Cardiac septum (tissue), 1 donor: ENCODE results near the gene CHCHD5. TPM values are rescaled to one million over a fixed set of nuclear protein-coding genes. Genes with fewer than 3 reads are reported as not detected.

Source experiments
- total RNA-seq: library from RNA; stranded (reverse); fragmentation: NEBNext Ultra II Directional; extraction: Animal tissue kit (Norgen Biotek cat#: 25700); gene quantifications from one replicate; pipeline ENCODE4 v1.2.1, GENCODE V29; 2021
- donor health status: DM: no; HTN: no; CAD: no.

Gene CHCHD5
- total RNA-seq, 1 donor from 2014 or later, result 24.9 TPM

Other genes starting within 250 kb of the CHCHD5 start
- 10.6 TPM for gene RGPD8, start 151.0 kb upstream of the CHCHD5 start, total RNA-seq
- gene TTL, start 102.5 kb upstream of the CHCHD5 start, total RNA-seq, result 54.1 TPM
- gene POLR1B, start 42.1 kb upstream of the CHCHD5 start, total RNA-seq, result 10.1 TPM
- 26.1 TPM for gene SLC20A1, start 61.3 kb downstream of the CHCHD5 start, total RNA-seq
- not detected for gene NT5DC4, start 136.4 kb downstream of the CHCHD5 start, total RNA-seq
- 0.30 TPM for gene CKAP2L, start 180.0 kb downstream of the CHCHD5 start, total RNA-seq
- gene IL1A, start 199.9 kb downstream of the CHCHD5 start, total RNA-seq, result not detected